ENCODE results near the gene TM7SF2.
"Not testable (repeated sequence)": the region's sequence is repeated elsewhere in the genome, so short reads cannot be mapped to it uniquely, and the experiment has no call there.

The TM7SF2 gene

GRCh38 chr11:65150131-65150508 is 38.4 kb downstream of the TM7SF2 start:
- not testable (repeated sequence) for H3K4me3 ChIP-seq (ENCODE audit: low read depth, low read length)

GRCh38 chr11:65150509-65151299 is 39.0 kb downstream of the TM7SF2 start:
- H3K4me3 ChIP-seq (ENCODE audit: low read depth, low read length): no peak overlapping the region

GRCh38 chr11:65151331-65151899 is 39.7 kb downstream of the TM7SF2 start:
- no peak overlapping the region for H3K4me3 ChIP-seq (ENCODE audit: low read depth, low read length)

DNA sequence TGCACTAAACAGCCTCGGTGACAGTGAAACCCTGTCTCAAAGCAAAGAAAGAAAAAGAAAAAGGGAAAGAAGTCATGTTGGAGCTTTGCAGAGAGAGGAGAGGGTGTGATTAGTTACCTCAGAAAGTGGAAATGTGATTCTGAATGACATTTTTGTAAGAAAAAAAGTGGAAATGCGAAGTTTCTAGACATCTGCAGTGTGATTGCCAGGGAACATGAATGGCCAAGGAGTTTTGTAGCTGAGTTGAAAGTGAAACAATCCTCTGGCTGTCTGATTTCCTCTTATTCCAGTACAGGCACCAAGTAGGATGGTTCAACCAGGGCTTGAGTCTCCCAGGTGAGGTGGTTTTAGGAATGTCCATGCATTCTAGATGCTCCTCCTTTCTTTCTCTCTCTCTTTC is 40.5 kb downstream of the TM7SF2 start:
- no peak overlapping the region for H3K4me3 ChIP-seq (ENCODE audit: low read depth, low read length)

GRCh38 chr11:65156256-65156655 is 44.6 kb downstream of the TM7SF2 start:
- no peak overlapping the region for H3K4me3 ChIP-seq (ENCODE audit: low read depth, low read length)

DNA sequence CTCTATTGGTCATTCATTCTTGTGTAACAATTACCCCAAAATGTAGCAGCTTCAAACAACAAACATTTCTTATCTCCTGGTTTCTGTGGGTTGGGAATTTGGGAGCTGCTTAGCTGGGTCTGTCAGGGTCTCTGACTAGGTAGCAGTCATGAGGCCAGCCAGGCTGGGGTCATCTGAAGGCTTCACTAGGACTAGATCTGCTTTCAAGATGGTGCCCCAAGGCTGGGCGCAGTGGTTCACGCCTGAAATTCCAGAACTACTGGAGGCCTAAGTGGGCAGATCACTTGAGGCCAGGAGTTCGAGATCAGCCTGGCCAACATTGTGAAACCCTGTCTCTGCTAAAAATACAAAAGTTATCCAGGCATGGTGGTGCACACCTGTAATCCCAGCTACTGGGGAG is 45.3 kb downstream of the TM7SF2 start:
- no peak overlapping the region for H3K4me3 ChIP-seq (ENCODE audit: low read depth, low read length)

DNA sequence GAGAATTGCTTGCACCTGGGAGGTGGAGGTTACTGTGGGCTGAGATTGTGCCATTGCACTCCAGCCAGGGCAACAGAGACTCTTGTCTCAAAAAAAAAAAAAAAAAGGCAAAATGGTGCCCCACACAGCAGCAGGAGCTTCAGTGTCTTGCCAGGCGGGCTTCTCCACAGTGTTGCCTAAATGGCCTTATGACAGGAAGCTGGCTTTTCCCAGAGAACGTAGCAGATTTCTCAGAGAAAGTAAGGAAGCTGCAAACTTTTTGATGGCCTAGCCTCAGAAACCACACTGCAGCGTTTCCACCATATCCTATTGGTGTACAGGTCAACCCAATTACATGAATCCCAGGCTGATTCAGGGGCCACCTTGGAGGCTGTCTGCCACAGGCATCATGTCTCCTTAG is 45.7 kb downstream of the TM7SF2 start:
- H3K4me3 ChIP-seq (ENCODE audit: low read depth, low read length): no peak overlapping the region

- no peak overlapping the region for H3K4me3 ChIP-seq (ENCODE audit: low read depth, low read length)
Observed at GRCh38 chr11:65159012-65159411, 47.3 kb downstream of the TM7SF2 start.

DNA sequence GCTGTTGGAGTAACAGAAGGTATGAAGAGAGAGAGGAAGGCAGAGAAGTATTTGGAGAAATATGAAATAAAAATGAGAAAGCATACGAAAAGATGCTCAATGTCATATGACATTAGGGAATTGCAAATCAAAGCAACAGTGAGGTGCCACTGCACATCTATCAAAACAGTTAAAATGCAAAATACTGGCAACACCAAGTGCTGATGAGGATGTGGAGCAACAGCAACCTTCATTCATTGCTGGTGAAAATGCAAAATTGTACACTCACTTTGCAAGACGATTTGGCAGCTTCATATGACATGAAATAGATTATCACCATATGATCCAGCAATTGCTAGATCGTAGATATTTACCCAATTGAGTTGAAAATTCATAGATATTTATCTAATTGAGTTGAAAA is 49.0 kb downstream of the TM7SF2 start:
- H3K4me3 ChIP-seq (ENCODE audit: low read depth, low read length): no peak overlapping the region

DNA sequence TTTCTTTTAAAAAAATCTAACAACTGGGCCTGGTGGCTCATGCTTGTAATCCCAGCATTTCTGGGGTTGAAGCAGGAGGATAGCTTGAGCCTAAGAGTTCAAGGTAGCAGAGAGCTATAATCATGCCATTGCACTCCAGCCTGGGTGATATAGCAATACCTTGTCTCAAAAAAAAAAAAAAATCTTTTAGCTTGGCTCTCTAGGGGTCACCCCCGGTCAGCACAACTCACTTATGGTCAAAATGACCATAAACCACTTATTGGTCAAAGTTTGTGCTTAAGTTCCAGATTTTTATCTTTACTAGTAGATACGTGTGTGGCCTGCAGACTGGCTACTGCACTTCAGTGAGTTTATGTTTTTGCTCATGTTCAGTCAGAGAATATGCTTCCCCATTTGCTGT is 52.0 kb downstream of the TM7SF2 start:
- no peak overlapping the region for H3K4me3 ChIP-seq (ENCODE audit: low read depth, low read length)

Measured in iPS-11a (cell line).